Kidney (tissue), 14 donors: ENCODE data around the gene SLC25A25. TPM values are rescaled to one million over a fixed set of nuclear protein-coding genes. Genes with fewer than 3 reads are reported as not detected.

Source experiments
- DNase-seq, 5 donors: peaks; one replicate each; pipeline ENCODE4 v3.0.0-alpha.2; 2013 to 2020
- FAIRE-seq: peaks from 2 replicates; lab custom pipeline; 2012; peaks lifted over from hg19 to GRCh38; lab: Jason Lieb, UNC
- H3K27ac ChIP-seq, 2 donors: one replicate each; pipeline ENCODE4 v1.7.0; 2013; ENCODE audit warnings: low read depth in 2 of 2, low read length in 2 of 2, inconsistent platforms in 1 of 2
- H3K27me3 ChIP-seq: one replicate; pipeline ENCODE4 v1.7.1; 2013; ENCODE audit warnings: low read length, inconsistent platforms; ENCODE audit not compliant: control insufficient read depth, insufficient read depth
- H3K36me3 ChIP-seq, 3 donors: one replicate each; pipeline versions ENCODE4 v1.7.0 to v1.7.1; 2013; ENCODE audit warnings: low read length in 3 of 3, control low read depth in 1 of 3, inconsistent platforms in 1 of 3; ENCODE audit not compliant: insufficient read depth in 3 of 3, control insufficient read depth in 2 of 3
- H3K4me1 ChIP-seq, 3 donors: one replicate each; pipeline versions ENCODE4 v1.7.0 to v1.7.1; 2013; ENCODE audit warnings: low read length in 3 of 3, inconsistent platforms in 1 of 3, low read depth in 1 of 3; ENCODE audit not compliant: control insufficient read depth in 2 of 3, insufficient read depth in 2 of 3
- H3K4me3 ChIP-seq, 3 donors: one replicate each; pipeline versions ENCODE4 v1.7.0 to v1.8.1; 2013; ENCODE audit warnings: low read length in 3 of 3, control low read depth in 1 of 3, inconsistent platforms in 1 of 3
- H3K9ac ChIP-seq, 3 donors: one replicate each; pipeline versions ENCODE4 v1.7.0 to v1.7.1; 2013; ENCODE audit warnings: low read length in 3 of 3, control low read depth in 1 of 3, inconsistent platforms in 1 of 3
- H3K9me3 ChIP-seq, 3 donors: one replicate each; pipeline versions ENCODE4 v1.7.0 to v1.7.1; 2013; ENCODE audit warnings: low read length in 3 of 3, control low read depth in 1 of 3, inconsistent platforms in 1 of 3; ENCODE audit not compliant: control insufficient read depth in 2 of 3, insufficient read depth in 1 of 3
- intact Hi-C: fragments of 100-400 bp; cut with DNase I; formaldehyde crosslinking; loops from one replicate; pipeline ENCODE4 v1.11.1; 2022
- polyA plus RNA-seq: library from polyadenylated mRNA; stranded (reverse); fragments of 350-450 nt; fragmentation: Illumina TruSeq; extraction: RNeasy Lipid Tissue Mini Kit (QIAGEN cat#74804); gene quantifications from one replicate; pipeline ENCODE4 v1.2.3, GENCODE V29; 2014; ENCODE audit warnings: low read depth, low replicate concordance; ENCODE audit not compliant: insufficient read depth
- total RNA-seq: library from RNA; stranded (reverse); fragmentation: NEBNext Ultra II Directional; extraction: Animal tissue kit (Norgen Biotek cat#: 25700); gene quantifications from one replicate; pipeline ENCODE4 v1.2.1, GENCODE V29; 2021
- TF ChIP-seq, protein P1 (sequence below): IDR thresholded peaks from 3 replicates; pipeline ENCODE4 v1.5.1; 2012; ENCODE audit warnings: mild to moderate bottlenecking, moderate library complexity, borderline replicate concordance; ENCODE audit not compliant: insufficient read depth; ENCODE audit errors: extremely low read depth
- donor health status: control.
- donor health status: control.
- donor health status: control.
- donor health status: control.
- donor health status: control.
- donor health status: DM: yes; HTN: yes; CAD: no.
- donor health status: Normal renal cell carcinoma (clear cell type).

The SLC25A25 gene
- total and polyA plus RNA-seq, 2 donors from 2014 or later: 20.4 to 24.9 TPM

DNA sequence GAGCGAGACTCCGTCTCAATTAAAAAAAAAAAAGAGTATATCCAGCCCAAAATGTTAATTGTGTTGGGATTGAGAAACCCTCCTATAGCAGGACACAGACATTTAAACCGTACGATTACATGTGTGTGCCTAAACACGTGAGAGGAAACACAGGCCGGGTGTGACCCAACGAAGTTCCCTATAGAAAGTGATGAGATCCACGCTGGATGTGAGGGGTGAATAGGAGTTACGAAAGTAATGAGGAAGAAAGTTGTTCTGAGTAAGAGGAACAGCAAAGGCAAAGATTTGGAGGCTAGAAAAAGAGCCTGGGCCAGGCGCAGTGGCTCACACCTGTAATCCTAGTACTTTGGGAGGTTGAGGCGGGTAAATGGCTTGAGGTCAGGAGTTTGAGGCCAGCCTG, 14.5 kb upstream of the SLC25A25 start:
- TF ChIP-seq, protein P1, sequence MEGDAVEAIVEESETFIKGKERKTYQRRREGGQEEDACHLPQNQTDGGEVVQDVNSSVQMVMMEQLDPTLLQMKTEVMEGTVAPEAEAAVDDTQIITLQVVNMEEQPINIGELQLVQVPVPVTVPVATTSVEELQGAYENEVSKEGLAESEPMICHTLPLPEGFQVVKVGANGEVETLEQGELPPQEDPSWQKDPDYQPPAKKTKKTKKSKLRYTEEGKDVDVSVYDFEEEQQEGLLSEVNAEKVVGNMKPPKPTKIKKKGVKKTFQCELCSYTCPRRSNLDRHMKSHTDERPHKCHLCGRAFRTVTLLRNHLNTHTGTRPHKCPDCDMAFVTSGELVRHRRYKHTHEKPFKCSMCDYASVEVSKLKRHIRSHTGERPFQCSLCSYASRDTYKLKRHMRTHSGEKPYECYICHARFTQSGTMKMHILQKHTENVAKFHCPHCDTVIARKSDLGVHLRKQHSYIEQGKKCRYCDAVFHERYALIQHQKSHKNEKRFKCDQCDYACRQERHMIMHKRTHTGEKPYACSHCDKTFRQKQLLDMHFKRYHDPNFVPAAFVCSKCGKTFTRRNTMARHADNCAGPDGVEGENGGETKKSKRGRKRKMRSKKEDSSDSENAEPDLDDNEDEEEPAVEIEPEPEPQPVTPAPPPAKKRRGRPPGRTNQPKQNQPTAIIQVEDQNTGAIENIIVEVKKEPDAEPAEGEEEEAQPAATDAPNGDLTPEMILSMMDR: no peak
- intact Hi-C loops: no loop called here
- no peaks in the 10 kb centered on the region for H3K36me3 ChIP-seq
- FAIRE-seq (no peak), DNase-seq (no peak)
- no peaks in the 10 kb centered on the region for H3K9me3 ChIP-seq
- H3K4me3 ChIP-seq: no peak overlapping the region
- no peak overlapping the region for H3K27ac ChIP-seq
- H3K27me3 ChIP-seq: no peaks in the 10 kb centered on the region
- H3K4me1 ChIP-seq: peaks cover 0 to 15% (median 12%) of the 10 kb centered on the region in 3 donors
- no peak overlapping the region for H3K9ac ChIP-seq

DNA sequence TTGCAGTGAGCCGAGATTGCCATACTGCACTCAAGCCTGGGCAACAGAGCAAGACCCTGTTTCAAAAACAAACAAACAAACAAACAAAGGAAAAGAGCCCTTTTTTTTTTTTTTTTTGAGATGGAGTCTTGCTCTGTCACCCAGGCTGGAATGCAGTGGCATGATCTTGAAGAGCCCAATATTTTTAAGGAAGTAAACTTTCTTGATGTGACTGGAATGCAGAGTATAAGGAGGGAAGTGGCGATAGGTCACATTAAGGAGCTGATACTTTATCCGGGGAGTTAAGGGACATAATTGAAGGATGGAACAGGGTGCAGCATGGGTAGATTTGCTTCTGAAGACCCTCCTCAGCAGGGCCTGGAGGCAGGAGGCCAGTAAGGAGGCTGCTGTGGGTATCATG, 13.9 kb upstream of the SLC25A25 start:
- Histone ChIP-seq H3K27ac (peak overlapping the region in 1 of 2 donors; percentile 1), H3K27me3 (no peaks in the 10 kb centered on the region), H3K9ac (no peak overlapping the region), H3K9me3 (no peaks in the 10 kb centered on the region), H3K4me1 (peaks cover 0 to 15% (median 12%) of the 10 kb centered on the region in 3 donors), H3K4me3 (no peak overlapping the region), H3K36me3 (no peaks in the 10 kb centered on the region)
- DNase-seq (no peak), FAIRE-seq (no peak)
- intact Hi-C loops: no loop called here
- TF ChIP-seq, protein P1: no peak

DNA sequence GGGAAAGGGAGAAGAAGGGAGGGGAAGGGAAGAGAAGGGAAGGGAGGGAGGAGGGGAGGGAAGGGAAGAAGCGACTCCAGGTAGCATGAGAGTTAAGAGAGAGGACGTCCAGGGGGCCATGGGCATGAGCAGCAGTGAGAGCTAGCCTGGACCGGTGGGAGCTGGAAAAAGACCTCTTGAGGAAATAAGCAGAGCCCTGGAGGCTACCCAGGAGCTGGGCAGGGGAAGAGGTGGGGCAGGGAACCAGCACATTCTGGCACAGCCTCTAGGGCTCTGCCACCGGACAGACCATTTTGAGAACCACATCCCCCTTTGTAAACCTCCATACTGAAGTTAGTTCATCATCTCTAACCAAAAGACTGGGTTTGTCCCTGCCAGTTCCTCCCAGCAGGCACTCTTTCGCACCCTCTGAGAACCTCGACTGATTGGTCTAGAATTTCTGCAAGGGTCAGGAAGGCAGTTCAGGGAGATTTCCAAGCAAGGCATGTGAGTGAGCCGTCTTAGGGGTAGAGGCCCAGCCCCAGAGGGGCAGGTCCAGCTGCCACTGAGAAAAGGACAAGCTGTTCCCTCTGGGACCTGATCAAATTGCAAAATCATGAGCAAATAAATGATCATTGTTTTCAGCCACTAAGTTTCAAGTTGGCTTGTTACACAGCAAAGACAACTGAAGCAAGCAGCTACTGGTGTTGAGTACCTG, 12.5 kb upstream of the SLC25A25 start:
- no peaks in the 10 kb centered on the region for H3K27me3 ChIP-seq
- H3K27ac ChIP-seq: peak overlapping the region; percentile 74 to 93
- H3K36me3 ChIP-seq: no peaks in the 10 kb centered on the region
- H3K4me3 ChIP-seq: peak overlapping the region in 1 of 3 donors; percentile 12
- intact Hi-C loops: no loop called here
- peaks cover 0 to 13% (median 12%) of the 10 kb centered on the region in 3 donors for H3K4me1 ChIP-seq
- TF ChIP-seq, protein P1: no peak
- peak overlapping the region in 1 of 3 donors; percentile 61 for H3K9ac ChIP-seq
- no peak for FAIRE-seq
- peak in 3 of 5 donors; percentile 17 to 89 (median 54) for DNase-seq
- H3K9me3 ChIP-seq: no peaks in the 10 kb centered on the region
